Ureter (tissue), 1 donor: ENCODE data around the gene SHLD2. TPM values are rescaled to one million over a fixed set of nuclear protein-coding genes. Genes with fewer than 3 reads are reported as not detected.
A peak's percentile ranks its signal among the peaks of the same experiment; 100 is the strongest.
"Not testable (repeated sequence)": the region's sequence is repeated elsewhere in the genome, so short reads cannot be mapped to it uniquely, and the experiment has no call there.

Experiments used
- DNase-seq: peaks from one replicate; pipeline ENCODE4 v3.0.0-alpha.2; 2020; ENCODE audit warnings: low spot score
- total RNA-seq: library from RNA; stranded (reverse); gene quantifications from one replicate; pipeline ENCODE4 v1.2.4, GENCODE V29; 2023
- donor health status: DM: yes; HTN: yes; CAD: no.

The SHLD2 gene
- total RNA-seq, 1 donor from 2014 or later = 34.1 TPM

GRCh38 chr10:87211848-87212247, 116.8 kb downstream of the SHLD2 start:
- not testable (repeated sequence) for DNase-seq

DNA sequence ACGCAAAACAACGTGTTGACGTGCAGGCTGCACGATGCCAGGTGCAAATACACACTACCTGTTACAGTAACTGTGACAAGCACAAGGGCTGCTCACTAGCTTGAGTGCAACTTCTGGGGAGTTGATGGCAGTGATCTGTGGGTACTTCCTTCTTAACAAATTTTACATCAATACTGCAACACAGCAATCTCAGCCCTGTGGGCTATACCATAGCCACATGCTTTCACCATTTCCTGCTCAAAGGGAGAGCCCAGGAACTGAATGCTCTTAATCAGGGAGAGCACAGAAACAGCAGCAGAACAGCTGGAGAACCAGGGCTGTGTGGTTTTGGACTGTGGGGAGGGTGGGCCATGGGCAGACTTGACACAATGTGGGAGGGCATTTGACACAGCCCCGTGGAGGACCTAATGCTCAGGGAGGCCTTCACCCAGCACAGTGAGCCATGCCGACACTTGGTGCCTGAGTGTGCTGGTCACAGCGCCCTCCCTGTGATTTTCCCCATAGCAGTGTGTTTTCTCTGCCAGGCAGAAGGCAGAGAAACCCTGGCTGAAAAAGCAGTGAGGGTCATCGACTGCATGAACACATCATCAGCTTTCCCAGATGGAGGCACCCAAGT, 118.3 kb downstream of the SHLD2 start:
- not testable (repeated sequence) for DNase-seq

- DNase-seq = not testable (repeated sequence)
These were observed 118.8 kb downstream of the SHLD2 start for GRCh38 chr10:87213806-87214205.

GRCh38 chr10:87216120-87216519, 121.1 kb downstream of the SHLD2 start:
- DNase-seq = peak; percentile 58

DNA sequence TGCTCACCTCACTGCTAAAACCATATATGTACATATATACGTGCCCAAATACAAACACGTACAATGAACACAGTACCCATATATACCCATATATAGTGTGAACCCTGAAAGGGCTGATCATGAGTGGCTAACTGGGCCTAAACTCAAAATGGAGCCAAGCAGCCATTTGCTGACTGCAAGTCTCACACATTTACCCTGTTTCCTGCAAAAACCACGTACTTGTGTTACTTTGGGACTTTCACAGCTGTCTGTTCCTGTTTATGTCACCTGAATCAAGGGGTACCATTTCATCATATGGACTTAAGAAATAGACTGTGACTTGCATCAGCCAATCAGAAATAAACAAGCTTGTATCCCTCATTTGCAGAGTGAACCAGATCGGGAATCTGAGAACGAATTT, 124.4 kb downstream of the SHLD2 start:
- DNase-seq = not testable (repeated sequence)

DNA sequence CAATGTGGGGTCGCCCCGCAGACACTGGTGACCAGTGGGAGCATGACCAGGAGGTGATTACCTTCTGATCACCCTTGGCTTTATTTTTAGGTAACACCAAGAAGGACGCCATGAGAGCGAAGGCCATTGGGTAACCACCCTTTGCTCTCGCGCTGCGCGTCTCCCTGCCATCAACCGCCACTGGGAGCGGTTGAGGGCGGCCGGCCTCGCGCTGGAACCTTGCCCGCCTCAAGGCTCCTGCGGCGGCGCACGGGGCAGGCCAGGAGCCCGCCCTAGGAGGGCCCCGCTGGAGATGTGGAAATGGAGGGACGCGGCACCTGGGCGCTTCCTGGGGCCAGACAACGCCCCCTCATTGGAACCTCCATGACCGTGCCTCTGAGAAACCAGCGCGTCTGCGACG, 127.8 kb downstream of the SHLD2 start:
- not testable (repeated sequence) for DNase-seq

GRCh38 chr10:87225148-87225547, 130.1 kb downstream of the SHLD2 start, which contains the start of gene NUTM2A:
NUTM2A (plus strand) TSS chr10:87225448; CDS start chr10:87225831, 383 bp downstream.
- not testable (repeated sequence) for DNase-seq

DNA sequence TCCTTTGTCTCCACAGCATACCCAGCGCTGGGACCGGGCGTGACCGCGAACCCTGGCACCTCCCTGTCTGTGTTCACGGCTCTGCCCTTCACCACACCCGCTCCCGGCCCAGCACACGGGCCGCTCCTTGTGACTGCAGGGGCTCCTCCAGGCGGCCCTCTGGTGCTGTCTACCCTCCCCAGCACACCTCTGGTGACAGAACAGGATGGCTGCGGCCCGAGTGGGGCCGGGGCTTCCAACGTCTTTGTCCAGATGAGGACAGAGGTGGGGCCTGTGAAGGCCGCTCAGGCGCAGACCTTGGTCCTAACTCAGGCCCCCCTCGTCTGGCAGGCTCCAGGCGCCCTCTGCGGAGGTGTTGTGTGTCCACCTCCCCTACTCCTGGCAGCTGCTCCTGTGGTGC, 133.2 kb downstream of the SHLD2 start:
- DNase-seq = not testable (repeated sequence)

DNA sequence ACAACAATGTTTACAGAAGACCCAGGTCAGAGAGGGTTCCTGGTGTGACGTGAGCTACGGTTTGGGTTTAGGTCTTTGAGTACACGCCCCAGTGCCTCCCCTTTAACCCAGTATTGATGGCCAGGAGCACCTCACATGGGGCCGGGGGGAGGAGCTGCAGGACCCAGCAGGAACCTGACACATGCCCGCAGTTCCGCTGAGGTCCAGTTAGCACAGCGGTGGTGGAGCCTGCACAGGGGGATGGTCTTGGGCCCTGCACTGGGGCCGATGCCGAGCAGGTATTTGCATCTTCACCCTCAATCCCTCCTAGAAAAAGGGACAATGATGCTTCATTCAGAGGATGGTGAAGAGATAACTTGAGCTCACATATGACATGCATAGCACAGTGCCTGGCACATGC, 134.2 kb downstream of the SHLD2 start:
- DNase-seq = not testable (repeated sequence)

- not testable (repeated sequence) for DNase-seq
These were observed 139.8 kb downstream of the SHLD2 start for GRCh38 chr10:87234854-87235253.

DNA sequence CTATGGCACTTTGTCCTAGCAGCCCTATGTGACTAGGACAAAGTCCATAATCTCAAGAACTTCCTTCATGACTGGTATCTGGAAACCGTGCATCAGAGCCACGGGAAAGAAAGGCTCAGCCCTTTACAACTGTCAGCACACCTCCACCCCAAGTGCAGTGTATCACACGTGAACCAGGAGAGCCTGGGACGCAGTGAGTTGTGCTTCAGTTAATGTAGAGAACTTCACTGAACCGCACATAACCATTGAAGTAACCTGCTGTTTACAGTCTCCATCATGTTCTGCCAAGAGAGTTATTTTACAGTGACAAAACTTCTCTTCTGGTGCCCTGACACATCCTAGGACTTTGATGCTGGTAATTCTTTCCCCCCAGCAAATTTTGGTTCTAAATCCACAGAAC, 142.2 kb downstream of the SHLD2 start:
- DNase-seq = not testable (repeated sequence)

DNA sequence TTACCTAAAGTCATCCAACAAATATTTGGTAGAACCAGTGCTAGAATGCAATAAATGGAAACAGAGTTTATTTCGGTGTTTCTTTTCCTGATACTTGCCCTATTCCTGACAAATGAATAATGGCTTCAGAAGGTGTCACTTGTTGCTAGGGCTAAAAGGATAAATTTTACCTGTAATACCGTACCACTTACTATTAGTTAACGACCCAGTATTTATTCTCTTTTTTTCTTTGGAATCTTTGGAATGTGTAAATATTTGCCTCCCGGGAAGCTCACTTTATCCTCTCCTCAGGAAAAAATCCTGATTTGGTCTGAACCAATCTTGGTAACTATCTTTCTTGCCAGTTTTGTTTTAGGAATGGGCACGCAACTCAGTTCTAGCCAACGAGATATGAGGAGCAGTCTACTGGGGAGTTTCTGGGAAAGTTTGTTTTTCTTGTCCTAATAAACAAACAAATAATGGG, 144.4 kb downstream of the SHLD2 start:
- not testable (repeated sequence) for DNase-seq

Other genes starting within 250 kb of the SHLD2 start
- 99.0 TPM for gene MMRN2, start 137.6 kb upstream of the SHLD2 start, total RNA-seq
- 706 TPM for gene SNCG, start 136.6 kb upstream of the SHLD2 start, total RNA-seq
- 790 TPM for gene ADIRF, start 126.7 kb upstream of the SHLD2 start, total RNA-seq
- not detected for gene FAM25A, start 74.9 kb upstream of the SHLD2 start, total RNA-seq
- 157 TPM for gene GLUD1, start 363 bp upstream of the SHLD2 start, total RNA-seq
- gene NUTM2A, start 130.2 kb downstream of the SHLD2 start, total RNA-seq = 1.5 TPM